Effector CD4-positive, alpha-beta T cell (primary cell): ENCODE results near the gene MUC20.
"Not testable (repeated sequence)": the region's sequence is repeated elsewhere in the genome, so short reads cannot be mapped to it uniquely, and the experiment has no call there.

Experiments used
- DNase-seq: peaks from one replicate; pipeline ENCODE4 v3.0.0-alpha.2; 2020

MUC20 gene

GRCh38 chr3:195710126-195710905, 10.5 kb upstream of the MUC20 start:
- DNase-seq = not testable (repeated sequence)

- not testable (repeated sequence) for DNase-seq
Observed at GRCh38 chr3:195711091-195711812, 9.5 kb upstream of the MUC20 start.

GRCh38 chr3:195711813-195712534, 8.8 kb upstream of the MUC20 start:
- DNase-seq = no peak

- not testable (repeated sequence) for DNase-seq
Observed at GRCh38 chr3:195712535-195712910, 8.3 kb upstream of the MUC20 start.

- DNase-seq = not testable (repeated sequence)
Observed at GRCh38 chr3:195713150-195713549, 7.6 kb upstream of the MUC20 start.

GRCh38 chr3:195714380-195715011, 6.3 kb upstream of the MUC20 start:
- no peak for DNase-seq

- no peak for DNase-seq
Observed at GRCh38 chr3:195715134-195715533, 5.6 kb upstream of the MUC20 start.

- DNase-seq = no peak
Observed at GRCh38 chr3:195715583-195716266, 5.1 kb upstream of the MUC20 start.

- DNase-seq = no peak
Observed at GRCh38 chr3:195717416-195717815, 3.4 kb upstream of the MUC20 start.

- DNase-seq = no peak
Observed at GRCh38 chr3:195717852-195718476, 2.8 kb upstream of the MUC20 start.

- no peak for DNase-seq
Observed at GRCh38 chr3:195718477-195718984, 2.2 kb upstream of the MUC20 start.

GRCh38 chr3:195719514-195720254, 1.1 kb upstream of the MUC20 start:
- not testable (repeated sequence) for DNase-seq

- DNase-seq = not testable (repeated sequence)
Observed at GRCh38 chr3:195722139-195722995, 1.6 kb downstream of the MUC20 start.

GRCh38 chr3:195722996-195723345, 2.2 kb downstream of the MUC20 start:
- DNase-seq = not testable (repeated sequence)

- not testable (repeated sequence) for DNase-seq
Observed at GRCh38 chr3:195724363-195724762, 3.6 kb downstream of the MUC20 start.

GRCh38 chr3:195725916-195726740, 5.3 kb downstream of the MUC20 start:
- DNase-seq = not testable (repeated sequence)

GRCh38 chr3:195727606-195728195, 6.9 kb downstream of the MUC20 start:
- DNase-seq = no peak

GRCh38 chr3:195728789-195729188, 8.0 kb downstream of the MUC20 start:
- DNase-seq = not testable (repeated sequence)
